NT2/D1 (cell line): Measurements from ENCODE around the gene BCAS3.

ENCODE experiments used
- SUZ12 ChIP-seq: IDR thresholded peaks from 2 replicates; pipeline ENCODE4 v1.6.1; 2011; ENCODE audit not compliant: insufficient read length, insufficient read depth; ENCODE audit errors: extremely low read depth
- YY1 ChIP-seq: IDR thresholded peaks from 2 replicates; pipeline ENCODE4 v1.6.1; 2011; ENCODE audit not compliant: insufficient read length, insufficient read depth
- ZNF274 ChIP-seq: IDR thresholded peaks from 2 replicates; pipeline ENCODE4 v1.6.1; 2011; ENCODE audit warnings: mild to moderate bottlenecking, low read depth, low read length

- TF ChIP-seq SUZ12 (peak; percentile 67), ZNF274 (no peak), YY1 (no peak)
These were observed 722.5 kb downstream of the BCAS3 start for GRCh38 chr17:61400066-61400716.
